Endothelial cell of umbilical vein (primary cell): ENCODE results near the gene PLEKHH1.

Experiments
- EZH2 ChIP-seq: IDR thresholded peaks from 2 replicates; pipeline ENCODE4 v1.6.1; 2012; ENCODE audit warnings: borderline replicate concordance, low read depth, mild to moderate bottlenecking, moderate library complexity, low read length, inconsistent platforms; ENCODE audit not compliant: severe bottlenecking
- FOS ChIP-seq: IDR thresholded peaks from 2 replicates; pipeline ENCODE4 v1.6.1; 2011; ENCODE audit warnings: mild to moderate bottlenecking, low read length, moderate library complexity, borderline replicate concordance; ENCODE audit not compliant: insufficient read depth
- GATA2 ChIP-seq: IDR thresholded peaks from 2 replicates; pipeline ENCODE4 v1.7.0; 2011; ENCODE audit warnings: low read depth, mild to moderate bottlenecking, moderate library complexity, mixed read lengths, low read length; ENCODE audit not compliant: insufficient read length, insufficient read depth
- JUN ChIP-seq: IDR thresholded peaks from 2 replicates; pipeline ENCODE4 v1.6.1; 2011; ENCODE audit warnings: borderline replicate concordance, low read depth; ENCODE audit not compliant: insufficient read length, insufficient read depth
- MYC ChIP-seq: IDR thresholded peaks from one replicate; pipeline ENCODE4 v1.6.1; 2011; ENCODE audit warnings: mild to moderate bottlenecking, low read depth, low read length
- POLR2A ChIP-seq: IDR thresholded peaks from 2 replicates; pipeline ENCODE4 v1.6.1; 2012; ENCODE audit warnings: low read depth, mild to moderate bottlenecking, control low read depth, low read length
- POLR2AphosphoS5 ChIP-seq: IDR thresholded peaks from 2 replicates; pipeline ENCODE4 v1.6.1; 2012; ENCODE audit warnings: low read depth, mild to moderate bottlenecking, control low read depth, low read length, moderate library complexity; ENCODE audit not compliant: insufficient read depth
- TF ChIP-seq, protein P1 (sequence below), 2 donors: IDR thresholded peaks; 1 replicate in 1 of 2; 2 replicates in 1 of 2; pipeline ENCODE4 v1.5.1; 2011; ENCODE audit warnings: low read length in 2 of 2, mild to moderate bottlenecking in 2 of 2, moderate library complexity in 2 of 2, control low read depth in 1 of 2, inconsistent platforms in 1 of 2, low read depth in 1 of 2; ENCODE audit not compliant: insufficient read depth in 1 of 2; ENCODE audit errors: extremely low read depth in 1 of 2
- TF ChIP-seq, protein P2 (sequence below): IDR thresholded peaks from 2 replicates; pipeline ENCODE4 v1.6.1; 2011; ENCODE audit not compliant: insufficient read depth, insufficient read length

DNA sequence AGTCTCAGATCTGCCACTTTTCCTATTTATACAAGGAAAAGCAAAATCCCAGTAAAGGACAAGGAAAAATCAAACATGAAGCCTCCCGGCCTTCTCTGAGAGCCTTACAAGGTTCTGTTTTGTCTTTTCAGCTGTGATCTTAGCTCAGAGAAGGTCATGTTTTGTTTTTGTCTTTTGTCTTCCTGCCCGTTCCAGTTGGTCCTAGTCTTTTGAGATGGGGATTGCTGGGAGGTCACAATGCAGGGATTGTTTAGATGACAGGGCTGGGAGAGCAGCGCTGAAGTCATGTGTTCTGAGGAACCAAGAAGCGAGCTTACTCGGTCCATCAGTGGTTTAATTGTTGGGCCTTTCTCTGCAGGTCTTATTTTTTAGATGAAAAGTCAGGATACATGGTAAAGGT, 6.0 kb downstream of the PLEKHH1 start:
- TF ChIP-seq, protein P1, sequence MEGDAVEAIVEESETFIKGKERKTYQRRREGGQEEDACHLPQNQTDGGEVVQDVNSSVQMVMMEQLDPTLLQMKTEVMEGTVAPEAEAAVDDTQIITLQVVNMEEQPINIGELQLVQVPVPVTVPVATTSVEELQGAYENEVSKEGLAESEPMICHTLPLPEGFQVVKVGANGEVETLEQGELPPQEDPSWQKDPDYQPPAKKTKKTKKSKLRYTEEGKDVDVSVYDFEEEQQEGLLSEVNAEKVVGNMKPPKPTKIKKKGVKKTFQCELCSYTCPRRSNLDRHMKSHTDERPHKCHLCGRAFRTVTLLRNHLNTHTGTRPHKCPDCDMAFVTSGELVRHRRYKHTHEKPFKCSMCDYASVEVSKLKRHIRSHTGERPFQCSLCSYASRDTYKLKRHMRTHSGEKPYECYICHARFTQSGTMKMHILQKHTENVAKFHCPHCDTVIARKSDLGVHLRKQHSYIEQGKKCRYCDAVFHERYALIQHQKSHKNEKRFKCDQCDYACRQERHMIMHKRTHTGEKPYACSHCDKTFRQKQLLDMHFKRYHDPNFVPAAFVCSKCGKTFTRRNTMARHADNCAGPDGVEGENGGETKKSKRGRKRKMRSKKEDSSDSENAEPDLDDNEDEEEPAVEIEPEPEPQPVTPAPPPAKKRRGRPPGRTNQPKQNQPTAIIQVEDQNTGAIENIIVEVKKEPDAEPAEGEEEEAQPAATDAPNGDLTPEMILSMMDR (IDR thresholded peaks at IDR 0.05; ENCODE audit: extremely low read depth in 1 of 2, insufficient read depth in 1 of 2, low read depth in 1 of 2, low read length in 2 of 2), result no peak
- TF ChIP-seq, protein P2, sequence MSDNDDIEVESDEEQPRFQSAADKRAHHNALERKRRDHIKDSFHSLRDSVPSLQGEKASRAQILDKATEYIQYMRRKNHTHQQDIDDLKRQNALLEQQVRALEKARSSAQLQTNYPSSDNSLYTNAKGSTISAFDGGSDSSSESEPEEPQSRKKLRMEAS, result no peak
- TF ChIP-seq MYC (no peak), POLR2A (no peak), POLR2AphosphoS5 (no peak), EZH2 (no peak), GATA2 (no peak), JUN (no peak), FOS (no peak)
